ENCODE measurements around the gene OR4F6. TPM values are rescaled to one million over a fixed set of nuclear protein-coding genes. Genes with fewer than 3 reads are reported as not detected.

Gene OR4F6
- total RNA-seq, 1 donor from 2014 or later: not detected

DNA sequence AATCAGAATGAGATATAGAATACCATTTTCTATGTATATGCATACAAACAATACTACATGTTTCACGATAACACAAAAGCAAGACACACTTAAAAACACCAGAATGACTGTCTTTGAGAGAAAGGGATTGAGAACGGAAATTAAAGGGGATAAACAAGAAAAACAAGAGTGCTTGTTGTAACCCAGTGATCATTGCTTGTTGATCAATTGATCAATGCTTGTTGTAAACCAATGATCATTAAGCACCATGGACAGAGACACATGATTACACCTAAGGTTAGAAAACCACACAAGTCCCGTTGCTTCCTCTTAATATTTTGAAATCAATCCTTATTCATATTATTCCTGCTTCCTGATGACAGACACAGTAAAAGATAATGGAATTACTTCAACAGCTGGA is 7.6 kb downstream of the OR4F6 start:
- no peak for DNase-seq (ENCODE audit: extremely low spot score, unreplicated experiment)
- Mint-ChIP-seq H3K27ac (no peak overlapping the region), H3K4me1 (ENCODE audit: unreplicated experiment) (no peaks in the 10 kb centered on the region), H3K9me3 (no peaks in the 10 kb centered on the region), H3K4me3 (no peak overlapping the region), H3K36me3 (no peaks in the 10 kb centered on the region), H3K27me3 (peaks cover 33% of the 10 kb centered on the region)
- TF ChIP-seq CTCF (conservative IDR thresholded peaks at IDR 0.05): no peak

DNA sequence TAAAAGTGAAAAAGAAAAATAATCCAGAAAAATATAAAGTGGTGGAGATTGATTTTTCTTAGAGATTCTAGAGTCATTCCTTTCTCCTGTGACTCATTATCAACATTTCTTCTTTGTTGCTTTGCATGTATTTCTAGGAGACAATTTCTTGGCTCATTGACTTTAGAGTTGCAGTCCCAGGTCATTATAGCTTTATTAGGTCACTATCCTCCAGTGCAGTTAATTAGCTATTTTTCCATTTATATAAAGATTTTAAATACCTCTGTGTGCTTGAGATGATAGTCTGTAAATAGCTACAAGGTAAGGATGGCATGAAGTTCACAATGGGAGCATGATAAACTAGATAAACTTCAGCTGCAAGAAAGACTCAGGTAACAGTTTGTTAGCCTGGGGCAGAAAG is 8.6 kb downstream of the OR4F6 start, which contains the start of gene OR4F15:
Gene OR4F15, plus strand, starts transcription at position 301 of the 400 bp plus-strand sequence. CDS start 5,985 bp downstream, outside the sequence.
- H3K4me1 Mint-ChIP-seq (ENCODE audit: unreplicated experiment): no peaks in the 10 kb centered on the region
- no peak for TF ChIP-seq CTCF (conservative IDR thresholded peaks at IDR 0.05)
- DNase-seq (ENCODE audit: extremely low spot score, unreplicated experiment): no peak
- no peaks in the 10 kb centered on the region for H3K36me3 Mint-ChIP-seq
- no peak within 1 kb of the TSS for H3K4me3 Mint-ChIP-seq
- H3K27me3 Mint-ChIP-seq: peaks cover 38% of the 10 kb centered on the region
- H3K27ac Mint-ChIP-seq: no peak within 1 kb of the TSS
- H3K9me3 Mint-ChIP-seq: no peaks in the 10 kb centered on the region

- peaks cover 43% of the 10 kb centered on the region for H3K27me3 Mint-ChIP-seq
- TF ChIP-seq CTCF (conservative IDR thresholded peaks at IDR 0.05): no peak
- no peaks in the 10 kb centered on the region for H3K4me1 Mint-ChIP-seq (ENCODE audit: unreplicated experiment)
- H3K4me3 Mint-ChIP-seq: no peak overlapping the region
- DNase-seq (ENCODE audit: extremely low spot score, unreplicated experiment): no peak
- H3K9me3 Mint-ChIP-seq: no peaks in the 10 kb centered on the region
- no peak overlapping the region for H3K27ac Mint-ChIP-seq
- H3K36me3 Mint-ChIP-seq: no peaks in the 10 kb centered on the region
Observed at GRCh38 chr15:101813803-101814534, 10.7 kb downstream of the OR4F6 start.

DNA sequence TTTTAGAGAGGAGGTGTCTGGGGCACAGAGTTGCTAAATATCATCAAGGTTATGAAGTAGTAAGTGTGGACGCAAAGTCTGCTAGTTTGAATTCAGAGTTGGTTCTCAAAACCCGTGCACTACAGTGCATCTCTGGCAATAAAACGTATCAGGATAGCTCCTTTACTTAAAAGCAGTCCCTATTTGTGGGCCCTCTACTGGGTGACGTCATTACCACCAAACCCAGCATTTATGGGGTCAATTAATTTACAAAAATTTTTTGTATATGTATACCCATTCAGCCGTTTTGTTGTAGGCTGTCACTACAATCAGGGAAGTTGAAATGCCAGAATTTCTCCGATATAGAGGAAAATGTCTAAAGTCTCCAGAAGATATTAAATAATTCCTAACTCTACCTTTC is 17.5 kb downstream of the OR4F6 start:
- Mint-ChIP-seq H3K4me1 (ENCODE audit: unreplicated experiment) (no peaks in the 10 kb centered on the region), H3K9me3 (no peaks in the 10 kb centered on the region), H3K4me3 (no peak overlapping the region), H3K27me3 (peaks cover 25% of the 10 kb centered on the region), H3K27ac (no peak overlapping the region), H3K36me3 (no peaks in the 10 kb centered on the region)
- DNase-seq (ENCODE audit: extremely low spot score, unreplicated experiment): no peak
- no peak for TF ChIP-seq CTCF (conservative IDR thresholded peaks at IDR 0.05)

GRCh38 chr15:101827257-101827656 is 23.9 kb downstream of the OR4F6 start:
- Mint-ChIP-seq H3K36me3 (no peaks in the 10 kb centered on the region), H3K9me3 (no peaks in the 10 kb centered on the region), H3K4me3 (no peak overlapping the region)

More at GRCh38 chr15:101827257-101827656, 23.9 kb downstream of the OR4F6 start:
- DNase-seq (ENCODE audit: extremely low spot score, unreplicated experiment): no peak
- Mint-ChIP-seq H3K27me3 (peaks cover 21% of the 10 kb centered on the region), H3K27ac (no peak overlapping the region), H3K4me1 (ENCODE audit: unreplicated experiment) (no peaks in the 10 kb centered on the region)
- no peak for TF ChIP-seq CTCF (conservative IDR thresholded peaks at IDR 0.05)
